Heart left ventricle (tissue), 13 donors: ENCODE results near the gene TMEM176B.

Experiments
- POLR2A ChIP-seq, 2 donors: fragments of 450-650 bp; IDR thresholded peaks; one replicate each; pipeline ENCODE4 v1.6.1; 2017; ENCODE audit warnings: antibody characterized with exemption in 2 of 2, mild to moderate bottlenecking in 2 of 2, moderate library complexity in 2 of 2
- TF ChIP-seq, protein P1 (sequence below), 12 donors: fragments of 200-600 bp; sonication (generic) in 4 of 12; IDR thresholded peaks; one replicate each; pipeline versions ENCODE4 v1.5.0 to v1.8.0; 2018 to 2022; ENCODE audit warnings: antibody characterized with exemption in 12 of 12, mild to moderate bottlenecking in 5 of 12
- donor health status: ischemic (EF 13 %, LVEDD 7.1; RV severe dilation, severe dysfunction).
- donor health status: DM: no; HTN: yes; CAD: no.
- donor health status: DM: no; HTN: no; CAD: no.
- donor health status: ischemic (EF 25% LVEDD 6.9; RV normal size, moderate dysfunction).
- donor health status: ischemic (EF 25% LVEDD 5.7; RV mildly dilated, moderate dysfunction).
- donor health status: ischemic (EF 35%, LVEDD 5.7; RV mildly dilated, moderate dysfunction).
- donor health status: nonischemic (EF 11% LVEDD 7.7; RV severe dilation, severe dysfunction).
- donor health status: DM: yes; HTN: yes; CAD: no.
- donor health status: PGD.
- donor health status: ischemic (EF 29% LVEDD 5.4; RV normal size, mild dysfunction).
- donor health status: nonischemic (EF 23%, LVEDD 6.1; RV moderate dilation, normal function).

DNA sequence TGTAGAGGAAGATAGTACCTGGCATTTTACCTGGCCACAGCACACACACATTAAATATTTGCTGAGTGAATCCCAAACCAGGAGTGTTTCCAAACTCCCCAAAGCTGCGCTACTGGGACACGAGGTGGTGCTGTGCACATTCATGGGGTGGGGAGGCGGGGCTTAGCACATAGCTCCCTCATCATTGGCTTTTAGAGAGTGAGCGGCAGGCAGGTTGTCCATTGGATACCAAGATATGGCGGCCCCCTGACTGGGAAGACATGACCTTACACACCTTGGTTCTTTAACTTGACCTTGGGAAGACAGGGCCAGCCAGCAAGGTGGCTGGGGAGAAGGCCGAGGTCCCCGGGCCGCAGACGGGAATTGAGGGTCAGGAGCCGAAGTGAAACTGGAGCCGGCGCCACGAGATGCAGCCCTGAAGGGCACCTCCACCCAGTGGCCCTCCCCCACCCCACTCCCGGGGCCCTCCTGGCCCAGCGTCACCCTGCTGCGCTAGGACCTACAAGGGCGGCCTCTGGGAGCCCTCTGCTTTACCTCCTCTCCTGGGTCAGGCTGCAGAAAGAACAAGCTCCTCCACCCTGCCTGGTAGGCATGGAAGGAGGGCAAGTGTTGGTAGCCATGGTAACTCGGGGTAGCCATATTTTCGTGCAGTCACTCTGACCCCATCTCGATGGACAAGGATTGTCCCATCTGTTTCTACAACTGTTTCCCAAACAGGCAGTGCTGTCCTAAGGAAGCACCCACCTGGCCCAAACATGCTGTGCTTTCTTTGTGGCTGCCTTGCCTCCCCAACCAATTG is 24.4 kb upstream of the TMEM176B start:
- TF ChIP-seq POLR2A (IDR thresholded peaks at IDR 0.05): no peak
- TF ChIP-seq, protein P1, sequence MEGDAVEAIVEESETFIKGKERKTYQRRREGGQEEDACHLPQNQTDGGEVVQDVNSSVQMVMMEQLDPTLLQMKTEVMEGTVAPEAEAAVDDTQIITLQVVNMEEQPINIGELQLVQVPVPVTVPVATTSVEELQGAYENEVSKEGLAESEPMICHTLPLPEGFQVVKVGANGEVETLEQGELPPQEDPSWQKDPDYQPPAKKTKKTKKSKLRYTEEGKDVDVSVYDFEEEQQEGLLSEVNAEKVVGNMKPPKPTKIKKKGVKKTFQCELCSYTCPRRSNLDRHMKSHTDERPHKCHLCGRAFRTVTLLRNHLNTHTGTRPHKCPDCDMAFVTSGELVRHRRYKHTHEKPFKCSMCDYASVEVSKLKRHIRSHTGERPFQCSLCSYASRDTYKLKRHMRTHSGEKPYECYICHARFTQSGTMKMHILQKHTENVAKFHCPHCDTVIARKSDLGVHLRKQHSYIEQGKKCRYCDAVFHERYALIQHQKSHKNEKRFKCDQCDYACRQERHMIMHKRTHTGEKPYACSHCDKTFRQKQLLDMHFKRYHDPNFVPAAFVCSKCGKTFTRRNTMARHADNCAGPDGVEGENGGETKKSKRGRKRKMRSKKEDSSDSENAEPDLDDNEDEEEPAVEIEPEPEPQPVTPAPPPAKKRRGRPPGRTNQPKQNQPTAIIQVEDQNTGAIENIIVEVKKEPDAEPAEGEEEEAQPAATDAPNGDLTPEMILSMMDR (IDR thresholded peaks at IDR 0.05): no peak
